ENCODE measurements around the gene CLNS1A.

GRCh38 chr11:77589521-77590193 lies 47.9 kb downstream of the CLNS1A start, which contains the start of gene AQP11:
- TF ChIP-seq CTCF (IDR thresholded peaks at IDR 0.05) (peak in 1 of 4 experiments; percentile 31), POLR2A (IDR thresholded peaks at IDR 0.05) (peak; percentile 44), POLR2AphosphoS5 (IDR thresholded peaks at IDR 0.05) (no peak)
